ENCODE measurements around the gene GOLGA8B.
"Not testable (repeated sequence)": the region's sequence is repeated elsewhere in the genome, so short reads cannot be mapped to it uniquely, and the experiment has no call there.

The GOLGA8B gene

DNA sequence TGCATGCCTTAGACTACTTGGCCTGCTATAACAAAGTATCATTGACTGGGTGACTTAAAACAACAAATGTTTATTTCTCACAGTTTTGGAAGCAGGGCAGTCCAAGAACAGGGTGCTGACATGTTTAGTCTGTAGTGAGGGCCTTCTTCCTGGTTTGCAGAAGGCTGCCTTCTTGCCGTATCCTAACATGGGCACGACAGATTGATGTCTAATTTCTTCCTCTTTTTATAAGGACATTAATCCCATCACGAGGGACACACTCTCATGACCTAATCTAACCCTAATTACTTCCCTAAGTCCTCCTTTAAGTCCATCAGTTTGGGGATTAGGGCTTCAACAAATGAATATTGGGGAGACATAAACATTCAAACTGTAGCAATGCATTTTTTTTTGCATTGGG, 10.9 kb upstream of the GOLGA8B start:
- no peak for DNase-seq

DNA sequence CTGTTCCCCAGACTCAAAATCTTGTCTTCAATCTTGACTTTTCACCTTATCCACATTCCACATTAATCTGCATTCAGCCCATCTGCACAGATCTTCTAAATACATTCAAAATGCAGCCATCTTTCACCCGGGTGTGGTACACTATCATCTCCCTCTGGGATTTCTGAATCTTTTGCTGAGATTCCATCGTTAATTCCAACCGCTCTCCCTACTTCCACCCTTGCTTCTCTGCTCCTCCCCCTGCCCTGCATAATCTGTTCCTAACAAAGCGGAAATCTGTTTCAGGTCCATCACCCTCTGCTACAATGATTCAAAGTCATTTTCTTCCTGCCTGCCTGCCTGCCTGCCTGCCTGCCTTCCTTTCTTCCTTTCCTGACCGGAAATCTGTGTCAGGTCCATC, 7.9 kb upstream of the GOLGA8B start:
- no peak for DNase-seq

DNA sequence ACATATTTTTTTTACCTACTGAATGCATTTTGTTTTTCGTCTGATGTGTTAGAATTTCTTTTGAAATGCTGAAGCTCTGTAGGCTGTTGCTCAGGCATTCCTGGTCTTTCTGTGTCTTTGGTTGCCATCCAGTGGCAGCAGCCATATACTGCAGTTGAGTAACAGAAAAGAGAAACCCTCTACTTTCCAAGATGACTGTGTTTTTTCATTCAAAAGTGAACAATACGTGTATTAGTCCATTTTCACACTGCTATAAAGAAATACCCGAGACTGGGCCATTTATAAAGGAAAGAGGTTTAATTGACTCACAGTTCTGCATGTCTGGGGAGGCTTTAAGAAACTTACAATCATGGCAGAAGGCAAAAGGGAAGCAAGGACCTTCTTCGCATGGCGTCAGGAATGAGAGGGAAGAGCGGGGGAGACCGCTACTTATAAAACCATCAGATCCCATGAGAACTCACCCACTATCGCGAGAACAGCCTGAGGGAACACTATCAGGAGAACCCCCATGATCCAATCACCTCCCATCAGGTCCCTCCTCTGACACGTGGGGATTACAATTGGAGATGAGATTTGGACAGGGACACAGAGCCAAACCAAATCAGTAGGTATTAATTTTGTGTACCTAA, 4.7 kb upstream of the GOLGA8B start:
- no peak for DNase-seq

DNA sequence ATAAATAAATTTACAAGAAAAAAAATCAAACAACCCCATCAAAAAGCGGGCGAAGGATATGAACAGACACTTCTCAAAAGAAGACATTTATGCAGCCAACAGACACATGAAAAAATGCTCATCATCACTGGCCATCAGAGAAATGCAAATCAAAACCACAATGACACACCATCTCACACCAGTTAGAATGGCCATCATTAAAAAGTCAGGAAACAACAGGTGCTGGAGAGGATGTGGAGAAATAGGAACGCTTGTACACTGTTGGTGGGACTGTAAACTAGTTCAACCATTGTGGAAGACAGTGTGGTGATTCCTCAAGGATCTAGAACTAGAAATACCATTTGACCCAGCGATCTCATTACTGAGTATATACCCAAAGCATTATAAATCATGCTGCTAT, 2.5 kb upstream of the GOLGA8B start:
- not testable (repeated sequence) for DNase-seq

DNA sequence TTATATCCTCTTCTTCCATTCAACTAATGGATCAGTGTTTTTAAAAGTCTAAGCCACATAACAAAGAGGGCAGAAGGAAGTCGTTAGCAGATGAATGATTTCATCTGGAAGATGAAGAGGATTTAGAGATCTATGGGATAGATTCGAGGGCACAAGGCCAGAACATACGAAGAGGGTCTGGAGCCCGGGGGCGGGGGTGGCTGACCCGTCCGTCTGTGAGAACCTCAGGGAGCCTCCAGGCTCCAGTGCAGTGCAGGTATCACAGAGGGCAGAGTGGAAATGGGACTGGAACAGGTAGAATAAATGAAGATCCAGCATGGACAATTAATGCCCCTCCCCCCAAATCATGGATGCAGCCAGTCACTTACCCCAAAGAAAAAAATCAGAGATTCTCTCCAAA, 1.5 kb upstream of the GOLGA8B start:
- DNase-seq: no peak

DNA sequence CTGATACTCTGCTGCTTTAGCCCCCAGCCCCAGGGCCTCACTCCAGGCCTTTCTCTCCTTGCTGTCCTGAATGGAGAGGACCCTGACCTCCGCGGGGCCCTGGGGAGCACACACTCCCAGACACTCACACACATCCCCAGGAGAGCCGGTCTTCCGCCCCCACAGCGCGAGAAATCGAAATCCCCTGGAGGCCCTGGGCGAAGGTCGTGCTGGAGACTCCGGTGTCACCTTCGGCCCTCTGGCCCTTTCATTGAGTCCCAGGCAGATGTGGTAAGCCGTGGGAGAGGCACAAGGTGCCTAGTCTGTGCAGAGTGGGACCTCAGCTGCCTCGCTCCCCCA, 848 bp upstream of the GOLGA8B start:
- no peak for DNase-seq

DNA sequence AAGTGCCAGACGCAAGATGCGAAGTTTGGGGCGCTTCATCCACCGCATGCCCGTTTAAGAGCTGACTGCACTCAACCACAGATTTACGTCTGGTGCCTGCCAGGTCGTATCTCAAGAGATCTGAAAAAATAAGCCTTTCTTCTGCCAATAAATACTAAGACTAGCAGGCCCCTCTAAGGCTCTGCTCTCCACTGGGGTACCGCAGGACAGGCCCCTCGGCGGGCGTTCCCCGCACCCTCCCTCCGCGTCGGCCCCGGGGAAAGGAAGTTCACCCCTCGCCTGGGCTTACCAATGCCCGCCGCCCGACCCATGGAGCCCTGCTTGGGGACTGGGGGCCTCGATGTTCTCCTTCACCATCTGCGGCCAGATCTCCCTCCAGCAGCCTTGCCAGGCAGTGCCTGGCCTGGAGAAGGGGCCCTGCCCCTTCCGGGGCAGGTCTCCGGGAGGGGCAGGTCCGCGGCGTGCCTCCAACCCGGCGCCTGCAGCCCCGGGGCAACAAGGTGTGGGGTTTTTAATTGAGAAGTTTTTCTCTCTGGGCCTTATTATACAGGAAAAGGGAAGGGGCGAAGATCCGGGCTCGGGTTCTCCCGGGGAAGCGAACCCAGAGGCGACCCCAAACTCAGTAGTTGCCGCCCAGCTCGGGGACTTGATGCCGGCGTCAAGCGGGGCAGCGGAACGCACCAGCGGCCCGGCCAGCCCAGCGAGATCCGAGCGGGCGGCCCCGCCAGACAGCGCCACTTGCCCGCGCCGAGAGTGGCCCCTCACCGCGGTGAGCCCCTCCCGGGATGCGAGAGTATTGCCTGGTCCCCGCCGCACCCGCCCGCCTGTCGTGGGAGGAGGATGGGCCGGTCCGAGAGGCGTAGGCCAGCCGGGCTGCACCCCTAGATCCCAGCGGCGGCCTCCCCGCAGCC, 735 bp downstream of the GOLGA8B start:
- no peak for DNase-seq

DNA sequence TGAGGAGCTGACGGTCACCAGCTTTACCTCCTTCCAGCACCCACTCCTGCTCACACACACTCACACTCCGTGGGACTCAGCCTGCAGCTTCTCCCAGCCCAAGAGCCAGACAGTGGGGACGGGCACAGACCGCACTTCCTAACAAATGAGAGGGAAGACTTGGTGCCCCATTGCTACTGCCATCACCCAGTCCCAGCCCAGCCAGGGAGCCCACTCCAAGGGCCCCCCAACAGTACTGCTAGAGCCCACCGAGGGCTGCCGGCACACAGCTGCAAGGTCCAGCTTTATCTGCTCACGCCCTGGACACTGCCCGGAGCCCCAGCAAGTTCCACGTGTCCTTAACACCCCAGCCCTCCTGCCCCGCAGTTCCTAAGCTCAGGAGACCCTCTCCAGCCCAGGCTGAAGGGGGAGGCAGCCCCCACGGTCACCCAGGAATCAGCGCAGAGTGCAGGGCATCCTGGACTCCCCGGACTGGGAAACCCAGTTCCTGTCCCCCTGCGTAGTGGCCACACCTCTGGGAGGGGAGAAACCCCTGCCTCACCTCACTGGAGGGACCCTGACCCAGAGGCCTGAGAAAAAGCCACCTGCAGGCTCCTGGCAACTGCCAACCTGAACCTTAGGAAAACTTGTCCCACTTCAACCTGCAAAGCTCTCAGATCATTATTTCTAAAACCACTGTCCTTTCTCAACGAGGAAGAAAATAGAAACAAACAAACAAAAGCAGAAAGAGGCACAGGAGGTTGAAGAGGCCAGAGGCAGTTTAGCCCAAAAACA, 1.6 kb downstream of the GOLGA8B start:
- DNase-seq: not testable (repeated sequence)

DNA sequence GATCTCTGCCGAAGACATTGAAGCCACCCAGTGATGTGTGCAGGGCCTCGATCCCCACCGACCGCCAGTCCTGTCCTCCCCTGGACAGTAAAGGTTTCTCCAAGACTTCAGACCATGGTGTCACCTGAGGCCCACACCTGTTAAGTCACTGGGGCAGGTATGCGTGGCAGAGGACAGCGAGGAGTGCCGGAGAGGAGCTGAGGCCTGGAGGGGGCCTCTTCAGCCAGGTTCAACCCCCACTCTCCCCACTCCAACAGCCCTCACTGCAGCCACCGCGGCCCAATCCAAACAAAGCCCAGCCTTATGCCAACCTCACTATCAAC, 2.4 kb downstream of the GOLGA8B start:
- DNase-seq: no peak

DNA sequence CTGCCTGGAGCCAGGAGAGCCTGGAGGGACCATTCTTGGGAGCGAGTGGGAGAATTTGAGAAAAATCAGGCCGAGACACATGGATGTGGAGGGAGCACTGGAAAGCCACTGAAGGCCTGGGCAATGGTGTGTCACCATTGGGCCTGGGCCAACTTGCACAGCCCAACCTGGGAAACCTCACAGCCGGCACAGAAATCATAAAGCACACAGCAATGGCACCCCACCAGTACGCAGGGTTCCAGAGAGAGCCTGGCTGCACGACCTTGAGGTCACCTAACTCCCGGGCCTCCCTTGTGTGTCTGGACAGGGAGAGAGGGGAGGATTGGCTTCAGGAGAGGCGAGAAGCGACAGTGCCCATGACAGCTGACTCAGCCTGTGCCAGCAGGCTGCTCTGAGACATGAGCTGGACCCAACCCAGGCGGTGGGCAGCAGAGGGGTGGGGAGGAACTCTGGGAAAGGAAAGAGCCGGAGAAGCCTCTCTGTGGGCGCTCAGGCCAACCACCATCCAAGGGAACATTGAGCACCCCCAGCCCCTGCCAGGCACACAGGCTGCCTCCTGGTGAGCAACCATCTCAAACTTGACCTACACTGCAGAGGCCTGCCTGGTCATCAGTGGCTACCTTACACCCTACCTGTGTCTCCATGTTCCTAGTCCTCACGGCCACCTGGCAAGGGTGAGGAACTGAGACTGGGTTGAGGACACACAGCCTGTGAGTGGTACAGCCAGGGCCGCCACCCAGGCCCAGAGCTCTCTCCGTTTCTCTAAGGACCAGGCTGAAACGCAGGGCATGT, 3.0 kb downstream of the GOLGA8B start:
- DNase-seq: not testable (repeated sequence)

DNA sequence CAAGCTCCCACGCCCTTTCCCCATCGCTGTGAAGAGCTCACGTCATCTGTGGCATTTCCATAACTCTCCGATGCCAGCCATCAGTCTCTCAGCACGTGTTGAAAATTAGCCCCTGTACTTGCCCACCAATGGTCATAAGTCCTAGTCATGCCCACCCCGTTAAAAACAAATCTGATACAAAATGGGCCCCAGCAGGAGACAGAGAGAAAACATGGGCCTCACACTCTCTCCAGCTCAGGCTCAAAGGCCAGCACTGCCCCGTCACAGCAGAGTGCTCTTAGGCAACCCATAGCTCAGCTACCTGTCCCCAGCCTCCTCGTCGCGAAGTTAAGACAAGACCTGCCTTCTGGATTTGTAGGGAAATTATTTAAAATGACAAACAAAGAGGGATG, 5.2 kb downstream of the GOLGA8B start:
- DNase-seq: no peak

DNA sequence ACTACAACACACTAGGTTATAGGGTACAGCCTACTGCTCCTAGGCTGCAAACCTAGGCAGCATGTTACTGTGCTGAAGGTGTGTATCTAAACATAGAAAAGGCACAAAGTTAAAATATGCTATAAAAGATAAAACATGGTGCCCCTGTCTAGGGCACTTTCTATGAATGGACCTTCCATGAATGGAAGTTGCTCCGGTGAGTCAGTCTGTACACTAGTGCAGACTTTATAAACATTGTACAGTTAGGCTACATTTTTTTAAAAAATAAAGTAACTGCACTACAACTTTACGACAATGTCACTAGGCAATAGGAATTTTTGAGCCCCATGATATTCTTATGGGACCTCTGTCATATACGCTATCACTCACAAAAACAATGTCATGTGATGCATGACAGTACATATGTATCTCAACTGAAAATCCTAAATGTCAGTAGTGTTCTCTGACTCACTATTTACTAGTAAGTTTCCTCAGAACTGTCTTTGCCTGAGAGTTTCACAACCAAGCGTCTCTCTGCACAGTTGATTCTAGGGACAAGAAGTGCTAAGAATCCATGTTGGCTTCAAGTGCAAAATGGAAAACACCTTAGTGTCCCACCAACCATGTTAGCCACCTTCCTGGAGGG, 5.7 kb downstream of the GOLGA8B start:
- not testable (repeated sequence) for DNase-seq

DNA sequence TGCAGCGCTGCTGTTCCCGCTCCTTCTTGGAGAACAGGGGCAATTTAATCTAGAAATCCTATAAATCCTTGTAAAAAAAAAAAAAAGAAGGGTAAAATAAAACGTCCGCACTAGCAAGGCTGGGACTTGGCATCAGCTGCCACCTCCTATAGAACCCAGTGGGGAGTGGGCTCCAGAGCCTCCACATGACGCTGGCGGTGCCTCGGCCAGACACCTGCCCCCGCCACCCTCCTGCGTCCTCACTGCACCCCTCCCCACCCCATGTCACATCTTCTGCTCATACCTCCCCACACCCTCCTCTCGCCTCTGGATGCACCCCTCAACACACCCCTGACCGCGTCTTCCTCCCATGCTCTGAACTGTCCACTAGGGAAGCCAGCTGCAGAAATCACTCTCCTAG, 8.4 kb downstream of the GOLGA8B start:
- DNase-seq: not testable (repeated sequence)

DNA sequence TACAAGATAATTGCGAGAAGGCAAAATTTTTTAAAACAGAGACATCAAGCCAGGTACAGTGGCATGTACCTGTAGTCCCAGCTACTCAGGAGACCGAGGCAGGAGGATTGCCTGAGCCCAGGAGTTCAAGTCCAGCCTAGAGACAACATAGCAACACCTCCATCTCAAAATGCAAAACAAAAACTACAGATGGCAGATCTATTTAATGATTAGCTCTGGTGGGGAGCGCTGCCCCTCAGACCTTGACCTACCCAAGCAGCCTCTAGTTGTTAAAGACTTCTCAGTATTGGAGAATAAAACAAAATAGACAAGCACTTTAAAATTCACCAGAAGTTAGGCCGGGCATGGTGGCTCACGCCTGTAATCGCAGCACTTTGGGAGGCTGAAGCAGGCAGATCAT, 10.5 kb downstream of the GOLGA8B start:
- not testable (repeated sequence) for DNase-seq

DNA sequence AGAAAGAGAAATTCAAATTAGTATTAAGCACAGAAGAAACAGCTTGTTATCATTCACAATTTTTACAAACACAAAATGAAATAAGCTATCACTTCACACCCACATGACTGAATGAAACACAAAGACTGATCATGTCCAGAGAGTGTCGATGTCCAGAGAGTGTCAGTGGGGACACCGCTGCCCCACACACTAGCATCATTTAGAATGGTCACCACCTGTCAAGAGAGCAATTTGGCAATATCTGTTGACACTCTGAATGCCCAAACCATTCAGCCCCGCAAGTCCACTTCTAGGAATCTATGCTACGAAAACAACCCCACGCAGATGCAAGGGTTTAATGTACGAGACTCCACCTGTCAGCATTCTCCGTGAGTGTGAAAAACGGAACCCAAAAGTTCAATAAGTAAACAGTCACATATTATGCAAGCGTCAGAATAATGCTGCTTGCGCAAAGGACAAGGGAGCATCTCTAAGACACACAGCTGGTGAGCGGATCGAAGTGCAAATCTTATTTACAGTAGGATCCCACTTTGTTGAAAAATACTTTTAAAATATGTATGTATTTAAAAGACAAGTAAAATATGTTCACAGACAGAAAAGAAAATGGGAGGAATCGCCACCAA, 11.3 kb downstream of the GOLGA8B start:
- not testable (repeated sequence) for DNase-seq

DNA sequence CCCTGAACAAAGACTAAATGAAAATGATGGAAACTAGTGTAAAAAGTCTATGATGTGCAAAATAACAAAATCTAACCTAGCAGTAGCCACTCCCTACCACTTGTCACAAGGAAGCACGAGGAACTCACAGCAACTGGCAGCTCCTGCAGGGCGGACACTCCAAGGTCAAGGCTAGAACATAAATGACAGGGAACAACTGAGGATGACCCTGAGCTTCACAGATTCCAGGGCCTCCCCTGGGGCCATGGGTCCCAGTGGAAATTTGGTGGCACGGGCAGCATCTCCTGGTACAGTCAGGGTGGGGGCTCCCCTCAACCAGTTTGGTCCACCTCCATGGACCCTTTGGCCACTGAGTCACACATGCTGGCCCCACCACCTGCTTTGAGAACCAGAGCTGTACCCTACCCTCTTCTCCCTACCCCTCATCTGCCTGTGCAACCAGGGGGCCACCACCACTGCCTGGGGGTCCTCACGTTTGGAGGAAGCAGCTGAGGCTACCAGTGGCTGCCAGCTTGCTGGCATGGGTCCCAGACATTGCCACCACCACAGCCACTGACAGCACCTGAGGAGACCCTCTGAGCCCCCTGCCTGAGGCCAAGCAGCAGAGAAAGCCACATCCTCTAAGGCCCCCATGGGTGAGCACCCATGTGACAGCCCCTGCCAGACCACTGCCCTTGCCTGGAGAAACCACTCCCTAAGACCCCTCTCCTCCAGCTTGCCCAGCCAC, 13.6 kb downstream of the GOLGA8B start:
- not testable (repeated sequence) for DNase-seq

DNA sequence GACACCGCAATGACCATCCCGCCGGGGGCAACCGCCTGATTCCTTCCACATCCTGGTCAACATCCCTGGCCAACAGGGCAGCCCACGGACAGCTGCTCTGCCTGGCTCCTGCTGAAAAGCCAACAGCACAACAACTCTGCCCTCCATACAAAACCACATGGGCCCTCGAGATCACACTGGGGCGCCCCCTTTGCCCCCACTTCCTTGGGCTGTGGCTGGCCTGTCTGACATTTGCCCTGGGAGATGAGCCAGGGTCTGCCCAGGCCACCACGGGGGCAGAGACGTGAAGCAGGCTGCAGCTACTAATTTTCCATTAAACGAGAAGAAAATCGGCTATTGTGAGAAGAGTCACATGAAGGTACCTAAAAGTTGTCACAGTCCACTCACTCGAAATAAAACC, 16.3 kb downstream of the GOLGA8B start:
- not testable (repeated sequence) for DNase-seq

DNA sequence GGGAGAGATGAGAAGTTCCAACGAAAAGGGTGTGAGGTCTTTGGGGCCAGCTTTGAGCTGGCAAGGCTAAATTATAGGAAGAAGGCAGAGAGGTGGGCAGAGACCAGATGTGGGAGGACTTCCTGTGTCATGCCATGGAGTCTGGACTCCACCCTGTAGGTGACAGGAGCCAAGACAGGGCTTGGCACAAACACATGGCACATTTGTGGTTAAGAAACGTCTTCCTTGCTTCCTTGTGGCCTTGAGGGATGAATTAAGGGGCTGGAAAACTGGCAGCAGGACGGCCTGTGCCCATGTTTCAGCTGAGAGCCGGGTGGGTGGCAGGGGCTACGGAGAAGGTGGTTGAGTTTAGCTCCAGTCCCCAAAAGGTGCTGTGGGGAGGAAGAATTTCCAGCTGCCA, 18.7 kb downstream of the GOLGA8B start:
- not testable (repeated sequence) for DNase-seq

DNA sequence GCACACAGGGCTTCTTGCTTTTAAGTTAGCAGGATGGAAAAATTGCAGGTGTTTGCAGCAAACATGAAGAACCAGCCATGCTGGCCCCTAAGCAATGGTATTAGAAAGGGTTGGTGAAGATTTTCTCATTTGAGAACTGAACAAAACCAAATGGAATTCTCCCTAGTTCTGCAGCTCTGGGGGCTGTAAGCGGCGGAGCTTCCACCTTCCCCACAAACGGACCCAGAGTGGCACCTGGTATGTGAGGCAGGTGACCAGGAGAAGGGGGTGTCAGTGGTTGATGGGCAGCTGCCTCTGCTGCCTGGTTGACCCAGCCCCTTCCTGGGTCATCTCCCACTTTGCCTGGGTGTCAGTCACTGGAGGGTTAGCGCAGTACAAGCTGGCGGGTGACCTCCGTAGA, 22.6 kb downstream of the GOLGA8B start:
- DNase-seq: not testable (repeated sequence)

DNA sequence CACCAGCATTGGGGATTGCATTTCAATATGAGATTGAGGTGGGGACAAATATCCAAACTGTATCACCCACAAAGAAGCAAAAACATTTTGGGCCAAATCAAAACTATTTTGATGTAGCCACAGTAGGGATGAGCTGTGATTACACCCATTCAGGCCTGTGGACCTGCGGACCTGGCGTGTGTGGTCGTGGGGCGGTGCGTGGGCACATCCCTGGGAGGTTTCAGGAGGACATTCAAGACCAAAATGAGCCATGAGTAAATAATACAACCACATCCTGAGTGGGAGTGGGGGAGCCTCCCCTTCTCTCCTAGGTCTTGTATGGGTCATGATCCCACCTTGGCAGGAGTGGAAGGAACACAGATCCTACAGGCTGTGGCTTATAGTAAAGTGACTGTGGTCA, 23.7 kb downstream of the GOLGA8B start:
- not testable (repeated sequence) for DNase-seq

DNA sequence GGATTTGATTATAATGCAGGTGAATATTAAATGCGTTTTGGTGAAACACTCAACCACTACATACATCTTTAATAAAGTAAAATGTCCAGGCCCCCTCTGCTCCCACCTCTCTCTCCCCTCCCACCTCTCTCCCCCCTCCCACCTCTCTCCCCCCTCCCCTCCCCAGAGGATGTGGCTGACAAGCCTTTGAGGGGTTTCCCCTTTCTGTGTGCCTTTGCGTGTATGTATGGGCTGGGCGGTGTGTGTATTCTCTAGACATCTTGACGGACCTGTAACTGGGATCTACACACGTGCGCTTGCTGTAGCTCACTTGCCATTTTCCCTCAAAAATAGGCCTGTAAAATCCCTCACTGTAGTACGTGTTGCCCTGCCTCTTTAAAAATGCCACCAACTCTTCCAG, 28.3 kb downstream of the GOLGA8B start:
- not testable (repeated sequence) for DNase-seq
